ENCODE results near the gene HEPHL1.
"Not testable (repeated sequence)": the region's sequence is repeated elsewhere in the genome, so short reads cannot be mapped to it uniquely, and the experiment has no call there.

HEPHL1 gene

GRCh38 chr11:93974759-93975158, 46.4 kb upstream of the HEPHL1 start:
- ATAC-seq (ENCODE audit: insufficient read depth, low read depth): no peak
- Histone ChIP-seq H4K20me1 (ENCODE audit: insufficient read depth, low read length) (no peaks in the 10 kb centered on the region), H2AFZ (ENCODE audit: low read depth, low read length) (no peak overlapping the region), H3K9me3 (ENCODE audit: insufficient read depth, low read length, severe bottlenecking) (no peaks in the 10 kb centered on the region), H3K79me2 (ENCODE audit: insufficient read depth, low read length) (no peaks in the 10 kb centered on the region), H3K4me2 (ENCODE audit: insufficient read depth, low read length) (no peak overlapping the region), H3K36me3 (ENCODE audit: insufficient read depth, low read length) (no peaks in the 10 kb centered on the region), H3K9ac (ENCODE audit: low read depth, low read length) (no peak overlapping the region), H3K4me1 (ENCODE audit: insufficient read depth, low read length) (no peaks in the 10 kb centered on the region), H3K27me3 (ENCODE audit: insufficient read depth, low read length, poor library complexity) (no peaks in the 10 kb centered on the region), H3K4me3 (ENCODE audit: low read depth in 1 of 2, low read length in 2 of 2) (no peak overlapping the region), H3K27ac (ENCODE audit: low read length) (no peak overlapping the region)
- DNase-seq: no peak
- no peak for TF ChIP-seq CTCF (IDR thresholded peaks at IDR 0.05; ENCODE audit: borderline replicate concordance, extremely low read depth, low read length, poor library complexity, severe bottlenecking)
- no peak for TF ChIP-seq EZH2 (IDR thresholded peaks at IDR 0.05; ENCODE audit: borderline replicate concordance, low read depth, low read length, severe bottlenecking)

- not testable (repeated sequence) for H3K4me1 ChIP-seq (ENCODE audit: insufficient read depth, low read length); H4K20me1 ChIP-seq (ENCODE audit: insufficient read depth, low read length); DNase-seq; H3K27ac ChIP-seq (ENCODE audit: low read length); H3K4me2 ChIP-seq (ENCODE audit: insufficient read depth, low read length); H3K79me2 ChIP-seq (ENCODE audit: insufficient read depth, low read length); H2AFZ ChIP-seq (ENCODE audit: low read depth, low read length); H3K4me3 ChIP-seq (ENCODE audit: low read depth in 1 of 2, low read length in 2 of 2); ATAC-seq (ENCODE audit: insufficient read depth, low read depth); H3K36me3 ChIP-seq (ENCODE audit: insufficient read depth, low read length); H3K9ac ChIP-seq (ENCODE audit: low read depth, low read length); H3K9me3 ChIP-seq (ENCODE audit: insufficient read depth, low read length, severe bottlenecking); H3K27me3 ChIP-seq (ENCODE audit: insufficient read depth, low read length, poor library complexity)
Observed at GRCh38 chr11:93976577-93977254, 44.4 kb upstream of the HEPHL1 start.

- ATAC-seq (ENCODE audit: insufficient read depth, low read depth) (no peak), DNase-seq (no peak)
- no peaks in the 10 kb centered on the region for H3K79me2 ChIP-seq (ENCODE audit: insufficient read depth, low read length)
- H3K4me1 ChIP-seq (ENCODE audit: insufficient read depth, low read length): no peaks in the 10 kb centered on the region
- no peaks in the 10 kb centered on the region for H3K36me3 ChIP-seq (ENCODE audit: insufficient read depth, low read length)
- no peaks in the 10 kb centered on the region for H3K9me3 ChIP-seq (ENCODE audit: insufficient read depth, low read length, severe bottlenecking)
- no peak overlapping the region for H2AFZ ChIP-seq (ENCODE audit: low read depth, low read length)
- H3K4me2 ChIP-seq (ENCODE audit: insufficient read depth, low read length): no peak overlapping the region
- H3K9ac ChIP-seq (ENCODE audit: low read depth, low read length): no peak overlapping the region
- no peak overlapping the region for H3K4me3 ChIP-seq (ENCODE audit: low read depth in 1 of 2, low read length in 2 of 2)
- H4K20me1 ChIP-seq (ENCODE audit: insufficient read depth, low read length): no peaks in the 10 kb centered on the region
- no peak overlapping the region for H3K27ac ChIP-seq (ENCODE audit: low read length)
- no peaks in the 10 kb centered on the region for H3K27me3 ChIP-seq (ENCODE audit: insufficient read depth, low read length, poor library complexity)
- TF ChIP-seq CTCF (IDR thresholded peaks at IDR 0.05; ENCODE audit: borderline replicate concordance, extremely low read depth, low read length, poor library complexity, severe bottlenecking): no peak
- no peak for TF ChIP-seq EZH2 (IDR thresholded peaks at IDR 0.05; ENCODE audit: borderline replicate concordance, low read depth, low read length, severe bottlenecking)
Observed at GRCh38 chr11:93983542-93984195, 37.5 kb upstream of the HEPHL1 start.

- H3K9me3 ChIP-seq (ENCODE audit: insufficient read depth, low read length, severe bottlenecking): no peaks in the 10 kb centered on the region
- no peak overlapping the region for H3K4me3 ChIP-seq (ENCODE audit: low read depth in 1 of 2, low read length in 2 of 2)
- H3K4me1 ChIP-seq (ENCODE audit: insufficient read depth, low read length): no peaks in the 10 kb centered on the region
- H3K27ac ChIP-seq (ENCODE audit: low read length): no peak overlapping the region
- no peak overlapping the region for H2AFZ ChIP-seq (ENCODE audit: low read depth, low read length)
- no peaks in the 10 kb centered on the region for H4K20me1 ChIP-seq (ENCODE audit: insufficient read depth, low read length)
- H3K27me3 ChIP-seq (ENCODE audit: insufficient read depth, low read length, poor library complexity): no peaks in the 10 kb centered on the region
- H3K36me3 ChIP-seq (ENCODE audit: insufficient read depth, low read length): no peaks in the 10 kb centered on the region
- no peaks in the 10 kb centered on the region for H3K79me2 ChIP-seq (ENCODE audit: insufficient read depth, low read length)
- DNase-seq (no peak), ATAC-seq (ENCODE audit: insufficient read depth, low read depth) (no peak)
- H3K9ac ChIP-seq (ENCODE audit: low read depth, low read length): no peak overlapping the region
- H3K4me2 ChIP-seq (ENCODE audit: insufficient read depth, low read length): no peak overlapping the region
- no peak for TF ChIP-seq EZH2 (IDR thresholded peaks at IDR 0.05; ENCODE audit: borderline replicate concordance, low read depth, low read length, severe bottlenecking)
- no peak for TF ChIP-seq CTCF (IDR thresholded peaks at IDR 0.05; ENCODE audit: borderline replicate concordance, extremely low read depth, low read length, poor library complexity, severe bottlenecking)
Observed at GRCh38 chr11:93984196-93984567, 37.0 kb upstream of the HEPHL1 start.
